ENCODE data around the gene KDM6A. TPM values are rescaled to one million over a fixed set of nuclear protein-coding genes. Genes with fewer than 3 reads are reported as not detected.
A peak's percentile ranks its signal among the peaks of the same experiment; 100 is the strongest.

KDM6A gene
- total and polyA plus RNA-seq, 2 donors (not counting 1 experiment from before 2014, with no cell fraction given) = 13.8 to 28.4 TPM

- Histone ChIP-seq H3K27me3 (ENCODE audit: control insufficient read depth, insufficient read depth, low read length) (no peaks in the 10 kb centered on the region), H3K4me3 (replicated peaks in 1 of 4; ENCODE audit: control extremely low read depth in 1 of 4, insufficient read depth in 1 of 4, low read depth in 3 of 4, low read length in 4 of 4) (no peak overlapping the region), H3K79me2 (ENCODE audit: control insufficient read depth, insufficient read depth, low read length) (no peaks in the 10 kb centered on the region), H3K9ac (ENCODE audit: insufficient read depth, low read length) (no peak overlapping the region), H4K20me1 (ENCODE audit: control insufficient read depth, extremely low read depth, insufficient read depth, low read length) (no peaks in the 10 kb centered on the region), H3K36me3 (ENCODE audit: control insufficient read depth, insufficient read depth, low read length) (no peaks in the 10 kb centered on the region), H3K4me2 (ENCODE audit: extremely low read depth, insufficient read depth, low read length) (no peak overlapping the region), H3K4me1 (ENCODE audit: control insufficient read depth, extremely low read depth, insufficient read depth, low read length) (no peaks in the 10 kb centered on the region), H3K27ac (ENCODE audit: insufficient read depth, low read length) (no peak overlapping the region), H3K9me3 (ENCODE audit: control insufficient read depth, insufficient read depth, low read depth, low read length) (no peaks in the 10 kb centered on the region), H2AFZ (ENCODE audit: low read length) (no peak overlapping the region)
- DNase-seq (ENCODE audit: low read depth in 2 of 2) = no peak
- TF ChIP-seq CTCF (conservative IDR thresholded peaks at IDR 0.05 in 1 of 2, IDR thresholded peaks at IDR 0.05 in 1 of 2; ENCODE audit: low read depth in 1 of 2, low read length in 2 of 2) (no peak), EZH2 (IDR thresholded peaks at IDR 0.05; ENCODE audit: low read length, missing control alignments) (no peak)
These were observed 43.2 kb upstream of the KDM6A start for GRCh38 chrX:44829832-44830231.

- Histone ChIP-seq H3K36me3 (ENCODE audit: control insufficient read depth, insufficient read depth, low read length) (no peaks in the 10 kb centered on the region), H3K4me3 (replicated peaks in 1 of 4; ENCODE audit: control extremely low read depth in 1 of 4, insufficient read depth in 1 of 4, low read depth in 3 of 4, low read length in 4 of 4) (no peak overlapping the region), H3K9ac (ENCODE audit: insufficient read depth, low read length) (no peak overlapping the region), H3K79me2 (ENCODE audit: control insufficient read depth, insufficient read depth, low read length) (no peaks in the 10 kb centered on the region), H3K27ac (ENCODE audit: insufficient read depth, low read length) (no peak overlapping the region), H3K27me3 (ENCODE audit: control insufficient read depth, insufficient read depth, low read length) (no peaks in the 10 kb centered on the region), H3K4me1 (ENCODE audit: control insufficient read depth, extremely low read depth, insufficient read depth, low read length) (no peaks in the 10 kb centered on the region), H2AFZ (ENCODE audit: low read length) (no peak overlapping the region), H3K9me3 (ENCODE audit: control insufficient read depth, insufficient read depth, low read depth, low read length) (no peaks in the 10 kb centered on the region), H4K20me1 (ENCODE audit: control insufficient read depth, extremely low read depth, insufficient read depth, low read length) (no peaks in the 10 kb centered on the region), H3K4me2 (ENCODE audit: extremely low read depth, insufficient read depth, low read length) (no peak overlapping the region)
- TF ChIP-seq CTCF (conservative IDR thresholded peaks at IDR 0.05 in 1 of 2, IDR thresholded peaks at IDR 0.05 in 1 of 2; ENCODE audit: low read depth in 1 of 2, low read length in 2 of 2) (no peak), EZH2 (IDR thresholded peaks at IDR 0.05; ENCODE audit: low read length, missing control alignments) (no peak)
- DNase-seq (ENCODE audit: low read depth in 2 of 2) = peak in 1 of 2 donors; percentile 5
These were observed 30.3 kb upstream of the KDM6A start for GRCh38 chrX:44842550-44843317.

- Histone ChIP-seq H3K79me2 (ENCODE audit: control insufficient read depth, insufficient read depth, low read length) (no peaks in the 10 kb centered on the region), H3K4me1 (ENCODE audit: control insufficient read depth, extremely low read depth, insufficient read depth, low read length) (no peaks in the 10 kb centered on the region), H3K36me3 (ENCODE audit: control insufficient read depth, insufficient read depth, low read length) (no peaks in the 10 kb centered on the region), H3K9me3 (ENCODE audit: control insufficient read depth, insufficient read depth, low read depth, low read length) (no peaks in the 10 kb centered on the region), H3K9ac (ENCODE audit: insufficient read depth, low read length) (no peak overlapping the region), H4K20me1 (ENCODE audit: control insufficient read depth, extremely low read depth, insufficient read depth, low read length) (no peaks in the 10 kb centered on the region), H3K27me3 (ENCODE audit: control insufficient read depth, insufficient read depth, low read length) (no peaks in the 10 kb centered on the region), H3K27ac (ENCODE audit: insufficient read depth, low read length) (no peak overlapping the region), H3K4me2 (ENCODE audit: extremely low read depth, insufficient read depth, low read length) (no peak overlapping the region), H3K4me3 (replicated peaks in 1 of 4; ENCODE audit: control extremely low read depth in 1 of 4, insufficient read depth in 1 of 4, low read depth in 3 of 4, low read length in 4 of 4) (no peak overlapping the region), H2AFZ (ENCODE audit: low read length) (no peak overlapping the region)
- DNase-seq (ENCODE audit: low read depth in 2 of 2) = no peak
- TF ChIP-seq CTCF (conservative IDR thresholded peaks at IDR 0.05 in 1 of 2, IDR thresholded peaks at IDR 0.05 in 1 of 2; ENCODE audit: low read depth in 1 of 2, low read length in 2 of 2) (no peak), EZH2 (IDR thresholded peaks at IDR 0.05; ENCODE audit: low read length, missing control alignments) (no peak)
These were observed 29.7 kb upstream of the KDM6A start for GRCh38 chrX:44843318-44843702.
